ENCODE results near the gene CD99L2. TPM values are rescaled to one million over a fixed set of nuclear protein-coding genes. Genes with fewer than 3 reads are reported as not detected.
"Not testable (repeated sequence)": the region's sequence is repeated elsewhere in the genome, so short reads cannot be mapped to it uniquely, and the experiment has no call there.

CD99L2 gene
- total RNA-seq, 2 donors from 2014 or later, result 66.0 to 72.0 TPM

DNA sequence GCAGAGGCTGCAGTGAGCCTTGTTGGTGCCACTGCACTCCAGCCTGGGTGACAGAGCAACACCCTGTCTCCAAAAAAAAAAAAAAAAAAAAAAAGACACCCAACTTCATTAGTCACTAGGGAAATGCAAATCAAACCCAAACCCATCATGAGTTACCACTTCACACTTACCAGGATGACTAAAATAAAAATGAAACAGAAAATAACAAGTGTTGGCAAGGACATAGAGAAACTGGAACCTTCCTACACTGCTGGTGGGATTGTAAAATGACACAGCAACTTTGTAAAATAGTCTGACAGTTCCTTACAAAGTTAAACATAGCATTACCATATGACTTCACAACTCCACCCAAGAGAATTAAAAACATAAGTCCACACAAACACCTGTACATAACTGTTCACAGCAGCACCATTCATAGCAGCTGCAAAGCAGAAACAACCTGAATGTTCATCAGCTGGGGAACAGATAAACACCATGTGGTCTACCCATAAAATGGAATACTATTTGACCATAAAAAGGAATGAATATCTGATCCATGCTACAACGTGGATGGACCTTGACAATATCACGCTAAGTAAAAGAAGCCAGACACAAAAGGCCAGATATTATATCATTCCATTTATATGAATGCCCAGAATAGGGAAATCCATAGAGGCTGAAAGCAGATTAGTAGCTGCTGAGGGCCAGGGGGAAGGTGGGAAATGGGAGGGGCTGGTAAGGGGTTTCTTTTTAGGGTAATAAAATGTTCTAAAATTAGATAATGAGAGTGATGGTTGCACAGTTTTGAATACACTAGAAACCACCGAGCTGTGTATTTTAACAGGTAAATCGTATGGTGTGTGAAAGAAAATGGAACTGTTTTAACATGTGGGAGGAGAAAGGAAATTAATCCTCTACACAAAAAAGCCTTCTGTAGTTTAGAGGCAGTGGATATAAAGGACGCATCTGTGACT lies 18.3 kb downstream of the CD99L2 start:
- Histone ChIP-seq H3K27ac (no peak overlapping the region), H3K4me1 (no peaks in the 10 kb centered on the region), H3K4me3 (no peak overlapping the region), H3K36me3 (no peaks in the 10 kb centered on the region), H3K9me3 (no peaks in the 10 kb centered on the region), H3K27me3 (no peaks in the 10 kb centered on the region)
- TF ChIP-seq, protein P1, sequence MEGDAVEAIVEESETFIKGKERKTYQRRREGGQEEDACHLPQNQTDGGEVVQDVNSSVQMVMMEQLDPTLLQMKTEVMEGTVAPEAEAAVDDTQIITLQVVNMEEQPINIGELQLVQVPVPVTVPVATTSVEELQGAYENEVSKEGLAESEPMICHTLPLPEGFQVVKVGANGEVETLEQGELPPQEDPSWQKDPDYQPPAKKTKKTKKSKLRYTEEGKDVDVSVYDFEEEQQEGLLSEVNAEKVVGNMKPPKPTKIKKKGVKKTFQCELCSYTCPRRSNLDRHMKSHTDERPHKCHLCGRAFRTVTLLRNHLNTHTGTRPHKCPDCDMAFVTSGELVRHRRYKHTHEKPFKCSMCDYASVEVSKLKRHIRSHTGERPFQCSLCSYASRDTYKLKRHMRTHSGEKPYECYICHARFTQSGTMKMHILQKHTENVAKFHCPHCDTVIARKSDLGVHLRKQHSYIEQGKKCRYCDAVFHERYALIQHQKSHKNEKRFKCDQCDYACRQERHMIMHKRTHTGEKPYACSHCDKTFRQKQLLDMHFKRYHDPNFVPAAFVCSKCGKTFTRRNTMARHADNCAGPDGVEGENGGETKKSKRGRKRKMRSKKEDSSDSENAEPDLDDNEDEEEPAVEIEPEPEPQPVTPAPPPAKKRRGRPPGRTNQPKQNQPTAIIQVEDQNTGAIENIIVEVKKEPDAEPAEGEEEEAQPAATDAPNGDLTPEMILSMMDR (IDR thresholded peaks at IDR 0.05), result no peak
- no peak for DNase-seq (ENCODE audit: low spot score)

DNA sequence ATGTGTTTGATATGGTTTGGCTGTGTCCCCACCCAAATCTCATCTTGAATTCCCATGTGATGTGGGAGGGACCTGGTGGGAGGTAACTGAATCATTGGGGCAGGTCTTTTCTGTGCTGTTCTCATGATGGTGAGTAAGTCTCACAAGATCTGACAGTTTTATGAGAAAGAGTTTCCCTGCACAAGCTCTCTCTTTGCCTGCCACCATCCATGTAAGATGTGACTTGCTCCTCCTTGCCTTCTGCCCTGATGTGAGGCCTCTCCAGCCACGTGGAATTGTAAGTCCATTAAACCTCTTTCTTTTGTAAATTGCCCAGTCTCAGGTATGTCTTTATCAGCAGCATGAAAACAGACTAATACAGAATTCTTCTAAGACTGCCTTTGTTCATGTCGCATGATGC lies 22.8 kb downstream of the CD99L2 start:
- H3K4me3 ChIP-seq, H3K36me3 ChIP-seq, H3K27ac ChIP-seq: not testable (repeated sequence)

DNA sequence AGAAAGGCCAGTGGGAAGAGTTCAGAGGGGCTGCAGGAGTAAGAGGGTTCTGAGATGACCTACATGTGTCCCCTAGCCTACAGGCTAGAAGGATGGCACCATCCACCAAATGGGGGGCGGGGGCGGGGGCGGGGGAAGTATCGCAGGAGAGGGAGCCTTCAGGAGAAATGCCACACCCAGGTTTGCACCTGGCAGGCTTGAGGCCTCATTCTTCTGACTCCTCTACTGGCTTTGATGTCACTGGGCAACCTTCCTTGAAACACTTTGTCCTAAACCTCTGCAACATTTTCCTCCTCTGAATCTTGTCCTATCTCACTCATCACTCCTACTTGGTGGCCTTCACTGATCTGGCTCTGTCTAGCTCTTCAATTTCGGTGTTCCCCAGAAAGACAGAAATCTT lies 24.0 kb downstream of the CD99L2 start:
- Histone ChIP-seq H3K27me3 (no peaks in the 10 kb centered on the region), H3K27ac (peak overlapping the region in 1 of 2 donors; percentile 70), H3K4me3 (no peak overlapping the region), H3K36me3 (no peaks in the 10 kb centered on the region), H3K9me3 (no peaks in the 10 kb centered on the region), H3K4me1 (peaks cover 0 to 30% of the 10 kb centered on the region in 2 donors)
- TF ChIP-seq, protein P1 (IDR thresholded peaks at IDR 0.05), result no peak
- DNase-seq (ENCODE audit: low spot score), result no peak

More for the DNA sequence above, 22.8 kb downstream of the CD99L2 start:
- H3K9me3 ChIP-seq; DNase-seq (ENCODE audit: low spot score); H3K27me3 ChIP-seq: not testable (repeated sequence)
- peaks cover 0 to 18% of the 10 kb centered on the region in 2 donors for H3K4me1 ChIP-seq

DNA sequence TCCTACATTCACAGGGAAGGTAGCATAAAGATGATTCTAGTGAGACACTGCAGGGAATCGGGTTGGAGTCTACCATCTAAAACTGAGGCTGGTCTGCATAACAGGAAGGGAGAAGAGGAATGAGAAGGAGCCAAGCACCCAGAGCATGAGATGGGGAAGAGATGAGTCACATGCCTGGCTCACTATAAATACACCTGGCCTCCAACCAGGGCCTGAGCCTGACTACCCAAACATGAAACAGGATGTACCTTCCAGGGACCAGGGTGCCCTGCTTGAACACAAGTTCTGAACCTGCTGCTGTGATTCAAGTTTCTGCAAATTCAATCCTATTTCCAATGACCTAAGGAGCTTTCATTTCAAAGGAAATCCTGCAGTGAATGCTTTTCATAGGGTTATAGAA lies 24.9 kb downstream of the CD99L2 start:
- H3K27me3 ChIP-seq, result no peaks in the 10 kb centered on the region
- H3K4me1 ChIP-seq, result peaks cover 0 to 31% of the 10 kb centered on the region in 2 donors
- no peak for DNase-seq (ENCODE audit: low spot score)
- TF ChIP-seq, protein P1 (IDR thresholded peaks at IDR 0.05), result no peak
- H3K36me3 ChIP-seq, result no peaks in the 10 kb centered on the region
- no peaks in the 10 kb centered on the region for H3K9me3 ChIP-seq
- no peak overlapping the region for H3K4me3 ChIP-seq
- H3K27ac ChIP-seq, result peak overlapping the region; percentile 46 to 70

DNA sequence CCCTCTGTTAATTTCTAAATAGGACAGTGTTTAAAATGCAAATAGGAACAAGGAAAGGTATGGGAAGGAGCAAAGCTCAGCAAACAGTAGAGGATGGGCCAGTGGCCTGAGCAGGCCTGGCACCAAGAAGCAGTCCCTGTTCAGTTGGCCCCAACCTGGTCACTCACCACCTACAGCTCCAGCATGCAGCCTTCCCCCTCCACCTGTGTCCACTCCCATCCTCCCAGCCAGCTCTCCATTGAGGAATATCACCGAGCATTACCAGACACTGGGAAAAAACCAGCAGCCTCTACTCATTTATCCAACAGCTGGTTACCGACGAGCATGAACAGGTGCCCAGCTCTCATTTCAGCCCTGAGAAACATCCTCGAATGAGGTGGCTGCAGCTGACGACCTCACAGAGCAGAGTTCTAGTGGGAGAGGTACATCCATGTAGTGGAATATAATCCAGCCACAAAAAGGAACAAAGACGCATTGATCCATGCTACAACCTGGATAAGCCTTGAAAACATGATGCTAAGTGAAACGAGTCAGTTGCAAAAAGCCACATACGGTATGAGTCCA lies 25.6 kb downstream of the CD99L2 start:
- Histone ChIP-seq H3K4me3 (no peak overlapping the region), H3K9me3 (no peaks in the 10 kb centered on the region), H3K36me3 (no peaks in the 10 kb centered on the region), H3K27ac (peak overlapping the region; percentile 21 to 70), H3K27me3 (no peaks in the 10 kb centered on the region), H3K4me1 (peaks cover 0 to 31% of the 10 kb centered on the region in 2 donors)
- TF ChIP-seq, protein P1 (IDR thresholded peaks at IDR 0.05), result no peak
- no peak for DNase-seq (ENCODE audit: low spot score)

DNA sequence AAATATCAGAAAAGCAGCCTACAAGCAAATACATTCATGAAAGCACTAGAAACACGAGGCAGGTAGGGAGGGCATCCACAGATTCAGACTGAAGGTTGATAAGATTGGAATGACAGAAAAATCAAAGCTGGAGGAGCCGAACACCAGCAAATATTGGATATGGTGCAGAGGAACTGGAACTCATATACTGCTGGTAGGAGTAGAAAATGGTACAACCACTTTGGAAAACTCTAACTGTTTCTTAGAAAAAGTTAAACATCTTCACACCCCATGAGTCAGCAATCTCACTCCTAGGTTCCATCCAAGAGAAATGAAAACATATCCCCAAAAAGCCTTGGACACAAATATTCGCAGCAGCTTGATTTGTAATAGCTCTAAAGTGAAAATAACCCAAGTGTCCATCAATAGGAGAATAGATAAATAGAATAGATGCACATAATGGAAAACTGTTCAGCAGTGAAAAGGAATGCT lies 27.1 kb downstream of the CD99L2 start:
- Histone ChIP-seq H3K4me3 (no peak overlapping the region), H3K9me3 (no peaks in the 10 kb centered on the region), H3K27me3 (no peaks in the 10 kb centered on the region), H3K27ac (peak overlapping the region in 1 of 2 donors; percentile 4), H3K36me3 (no peaks in the 10 kb centered on the region), H3K4me1 (peaks cover 0 to 31% of the 10 kb centered on the region in 2 donors)
- TF ChIP-seq, protein P1 (IDR thresholded peaks at IDR 0.05), result no peak
- no peak for DNase-seq (ENCODE audit: low spot score)
